ENCODE measurements around the gene PRODH.
"Not testable (repeated sequence)": the region's sequence is repeated elsewhere in the genome, so short reads cannot be mapped to it uniquely, and the experiment has no call there.

The PRODH gene

DNA sequence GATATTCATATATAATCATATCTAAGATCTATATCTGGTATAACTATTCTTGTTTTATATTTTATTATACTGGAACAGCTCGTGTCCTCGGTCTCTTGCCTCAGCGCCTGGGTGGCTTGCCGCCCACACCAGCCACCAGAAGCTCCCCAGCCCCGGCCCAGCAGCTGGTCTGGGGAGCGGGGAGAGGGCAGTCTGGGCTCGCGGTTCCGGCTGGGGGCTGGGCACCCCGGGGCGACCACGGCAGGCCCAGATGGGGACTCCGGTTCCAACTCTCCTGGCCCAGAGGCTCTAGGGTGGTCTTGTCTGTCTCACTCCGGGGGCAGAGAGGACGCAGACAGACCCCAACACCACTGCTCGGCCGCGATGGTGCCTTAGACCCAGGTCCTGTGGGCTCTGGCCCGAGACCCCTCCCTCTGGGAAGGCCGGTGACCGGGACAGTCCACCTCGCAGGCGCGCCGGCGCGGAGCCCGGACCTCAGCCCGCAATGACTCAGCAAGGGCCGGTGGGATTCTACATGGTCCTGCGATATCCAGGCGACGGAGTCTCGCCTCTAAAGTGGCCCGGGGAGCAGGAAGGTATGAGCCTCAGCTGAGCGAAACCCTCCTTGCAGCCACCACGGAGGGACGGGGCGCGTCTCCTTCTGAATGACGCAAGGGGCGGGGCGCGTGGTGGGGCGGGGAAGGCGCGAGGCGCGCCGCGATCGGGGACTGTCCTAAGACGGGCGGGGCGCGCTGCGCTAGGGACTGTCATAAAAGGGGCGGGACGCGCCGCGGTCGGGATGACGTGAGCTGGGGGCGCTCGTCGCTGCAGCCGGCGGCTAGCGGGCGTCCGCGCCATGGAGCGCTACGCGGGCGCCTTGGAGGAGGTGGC lies 30.3 kb downstream of the PRODH start, which contains the start of gene DGCR6:
Gene DGCR6, plus strand, starts transcription at position 781 of the 870 bp plus-strand sequence. Its CDS starts 55 bp downstream, at position 836.
- DNase-seq = no peak

GRCh38 chr22:18896037-18896657 lies 39.9 kb downstream of the PRODH start:
- not testable (repeated sequence) for DNase-seq

DNA sequence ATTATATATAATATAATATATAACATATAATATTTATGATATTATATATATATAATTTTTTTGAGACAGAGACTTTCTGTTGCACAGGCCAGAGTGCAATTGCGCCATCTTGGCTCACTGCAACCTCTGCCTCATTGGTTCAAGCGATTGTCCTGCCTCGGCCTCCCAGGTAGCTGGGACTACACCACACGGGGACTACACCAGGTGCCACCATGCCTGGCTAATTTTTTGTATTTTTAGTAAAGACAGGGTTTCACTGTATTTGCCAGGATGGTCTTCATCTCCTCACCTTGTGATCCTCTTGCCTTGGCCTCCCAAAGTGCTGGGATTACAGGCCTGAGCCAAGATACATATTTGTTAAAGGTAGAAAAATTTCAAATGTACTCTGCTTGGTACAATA lies 42.3 kb downstream of the PRODH start:
- not testable (repeated sequence) for DNase-seq

GRCh38 chr22:18890510-18891192 lies 45.4 kb downstream of the PRODH start:
- DNase-seq = not testable (repeated sequence)

GRCh38 chr22:18888115-18888514 lies 48.0 kb downstream of the PRODH start:
- no peak for DNase-seq

DNA sequence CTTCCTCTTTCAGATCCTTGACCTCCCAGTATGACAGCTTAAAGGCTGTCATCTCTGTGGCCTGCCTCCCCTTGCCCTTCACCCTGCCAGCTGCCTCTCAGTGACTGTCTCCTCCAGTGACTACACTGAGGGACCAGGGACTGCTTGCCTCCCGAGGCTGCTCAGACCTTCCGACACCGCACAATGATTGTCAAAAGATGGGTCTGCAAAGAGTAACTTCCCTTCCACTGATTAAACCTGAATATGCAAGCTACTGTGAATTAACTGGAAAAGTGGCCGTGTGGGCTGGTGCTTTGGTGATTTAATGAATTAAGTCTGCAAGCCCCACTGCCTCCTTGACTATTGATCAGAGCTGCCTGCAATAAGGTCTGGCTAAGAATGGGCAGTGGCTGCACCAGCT lies 51.6 kb downstream of the PRODH start:
- not testable (repeated sequence) for DNase-seq

DNA sequence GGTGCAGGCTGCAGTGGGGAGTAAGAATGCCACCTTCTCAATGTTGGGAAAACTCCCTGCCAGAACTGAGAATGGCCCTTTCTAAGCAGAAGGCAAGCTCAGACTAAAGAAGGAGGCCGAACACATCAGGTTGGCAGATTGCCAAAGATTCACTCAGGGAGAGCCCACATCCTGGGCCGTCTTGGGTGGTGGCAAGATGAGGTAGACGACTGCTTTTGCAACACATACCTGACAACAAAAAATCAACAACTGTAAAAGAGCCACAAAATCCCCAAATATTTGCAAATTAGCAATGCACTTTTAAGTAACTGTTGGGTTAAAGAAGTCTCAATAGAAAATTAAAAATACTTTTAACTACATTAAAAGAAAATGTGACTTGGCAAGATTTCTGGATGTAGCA lies 54.8 kb downstream of the PRODH start:
- DNase-seq = not testable (repeated sequence)
